HTERT RPE-1 (cell line): ENCODE results near the gene PPIL4.

Experiments used
- in situ Hi-C: fragments of 300-500 bp; cut with MboI; formaldehyde crosslinking; loops from 4 replicates; pipeline ENCODE4 v1.14.3; 2020; ENCODE audit warnings: low sequenced_read_pairs

The PPIL4 gene, protein sequence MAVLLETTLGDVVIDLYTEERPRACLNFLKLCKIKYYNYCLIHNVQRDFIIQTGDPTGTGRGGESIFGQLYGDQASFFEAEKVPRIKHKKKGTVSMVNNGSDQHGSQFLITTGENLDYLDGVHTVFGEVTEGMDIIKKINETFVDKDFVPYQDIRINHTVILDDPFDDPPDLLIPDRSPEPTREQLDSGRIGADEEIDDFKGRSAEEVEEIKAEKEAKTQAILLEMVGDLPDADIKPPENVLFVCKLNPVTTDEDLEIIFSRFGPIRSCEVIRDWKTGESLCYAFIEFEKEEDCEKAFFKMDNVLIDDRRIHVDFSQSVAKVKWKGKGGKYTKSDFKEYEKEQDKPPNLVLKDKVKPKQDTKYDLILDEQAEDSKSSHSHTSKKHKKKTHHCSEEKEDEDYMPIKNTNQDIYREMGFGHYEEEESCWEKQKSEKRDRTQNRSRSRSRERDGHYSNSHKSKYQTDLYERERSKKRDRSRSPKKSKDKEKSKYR

GRCh38 chr6:149545754-149546471 is at the start of gene PPIL4:
Gene PPIL4 (minus strand): TSS chr6:149546043. CDS start chr6:149546005, 38 bp downstream.
- in situ Hi-C loops, result no loop called here

- in situ Hi-C loops, result no loop called here
Observed at GRCh38 chr6:149593408-149593807, 47.6 kb upstream of the PPIL4 start.

DNA sequence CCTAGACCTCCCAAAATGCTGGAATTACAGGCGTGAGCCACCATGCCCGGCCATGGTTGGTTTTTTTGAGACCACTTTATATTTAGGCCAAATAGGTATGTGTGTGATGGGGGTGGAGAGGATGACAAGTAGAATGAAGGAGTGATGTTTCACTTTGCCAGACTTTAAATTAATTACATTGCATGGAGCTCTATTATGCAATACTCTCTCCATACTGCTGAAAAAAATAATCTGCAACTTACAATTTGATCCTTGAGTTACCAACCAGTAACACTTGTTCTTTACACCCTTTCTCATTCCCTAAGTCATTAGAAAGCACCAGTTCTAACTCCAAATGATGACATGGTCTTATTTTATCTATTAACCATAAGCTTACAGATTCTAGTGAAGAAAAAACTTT is 47.1 kb upstream of the PPIL4 start:
- in situ Hi-C loops, result no loop called here

DNA sequence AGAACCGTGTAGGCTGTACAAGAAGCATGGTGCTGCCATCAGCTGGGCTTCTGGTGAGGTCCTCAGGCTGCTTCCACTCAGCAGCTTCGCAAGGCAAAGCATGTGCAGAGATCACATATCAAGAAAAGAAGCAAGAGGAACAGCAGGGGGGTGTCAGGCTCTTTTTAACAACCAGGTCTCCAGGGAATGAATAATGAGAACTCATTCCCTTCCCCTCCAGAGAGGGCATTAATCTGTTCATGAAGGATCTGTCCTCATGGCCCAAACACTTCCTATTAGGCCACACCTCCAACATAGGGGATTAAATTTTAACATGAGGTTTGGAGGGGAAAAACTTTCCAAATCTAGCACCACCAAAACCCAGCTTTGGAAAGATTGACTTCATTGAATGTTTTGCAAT is 40.3 kb upstream of the PPIL4 start:
- in situ Hi-C loops, result no loop called here

DNA sequence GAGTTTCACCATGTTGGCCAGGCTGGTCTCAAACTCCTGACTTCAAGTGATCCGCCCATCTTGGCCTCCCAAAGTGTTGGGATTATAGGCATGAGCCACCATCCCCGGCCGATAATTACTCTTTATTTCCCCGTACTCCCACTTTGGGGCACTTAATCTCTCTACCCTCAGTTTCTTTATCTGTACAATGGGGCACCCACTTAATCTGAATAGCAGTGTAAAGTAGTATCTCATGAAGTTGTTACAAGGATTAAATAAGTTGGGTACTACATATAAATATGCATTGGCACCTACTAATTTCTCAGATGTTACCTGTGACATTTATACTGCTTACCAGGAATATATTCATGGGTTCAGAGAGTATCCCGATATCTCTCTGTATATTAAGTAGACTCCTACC is 35.5 kb upstream of the PPIL4 start:
- in situ Hi-C loops, result no loop called here

GRCh38 chr6:149580880-149581279 is 35.0 kb upstream of the PPIL4 start:
- in situ Hi-C loops, result no loop called here

GRCh38 chr6:149567945-149568585 is 22.2 kb upstream of the PPIL4 start:
- in situ Hi-C loops, result no loop called here

GRCh38 chr6:149567194-149567586 is 21.3 kb upstream of the PPIL4 start:
- in situ Hi-C loops, result no loop called here

- in situ Hi-C loops, result no loop called here
Observed at GRCh38 chr6:149566410-149567193, 20.8 kb upstream of the PPIL4 start.

DNA sequence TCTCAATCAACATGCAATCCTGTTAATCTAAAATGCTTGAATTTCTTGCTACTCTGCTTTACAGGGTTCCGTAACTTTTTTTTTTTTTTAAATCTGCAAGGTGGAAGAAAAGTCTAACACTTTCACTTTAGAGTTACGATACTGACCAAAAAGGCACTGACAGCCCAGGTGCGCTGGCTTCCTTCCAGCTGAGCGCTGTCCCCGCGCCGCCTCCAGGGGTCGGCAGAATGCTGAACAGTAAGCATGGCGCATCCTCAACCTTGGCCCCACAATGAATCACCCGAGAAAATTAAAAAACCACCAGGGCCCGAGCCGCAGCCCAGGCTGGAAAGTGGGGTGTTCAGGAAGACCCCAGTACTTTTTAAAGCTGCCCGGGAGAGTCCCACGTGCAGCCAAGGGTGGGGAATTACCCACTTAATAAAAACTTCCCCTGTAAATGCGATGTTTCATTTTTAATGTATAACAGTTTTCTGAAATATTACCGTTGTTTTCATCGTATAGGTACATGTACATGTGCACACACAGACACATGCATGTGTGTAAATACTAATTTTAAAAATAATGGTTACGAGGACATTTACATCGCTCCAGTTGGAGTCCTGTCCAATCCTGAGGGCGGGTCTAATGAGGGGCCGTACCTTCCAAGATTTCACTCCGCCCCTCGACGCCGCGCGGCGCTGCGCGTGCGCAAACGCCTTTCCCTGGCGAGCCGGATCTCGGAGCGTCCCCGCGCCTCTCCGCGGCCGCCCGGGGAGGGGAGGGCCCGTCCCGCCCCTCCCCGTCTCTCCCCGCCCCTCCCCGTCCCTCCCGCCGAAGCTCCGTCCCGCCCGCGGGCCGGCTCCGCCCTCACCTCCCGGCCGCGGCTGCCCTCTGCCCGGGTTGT is 19.9 kb upstream of the PPIL4 start, which contains the start of gene GINM1:
Gene GINM1, plus strand, starts transcription at position 849 of the 883 bp plus-strand sequence. CDS start 40 bp downstream, outside the sequence.
- in situ Hi-C loops, result no loop called here

DNA sequence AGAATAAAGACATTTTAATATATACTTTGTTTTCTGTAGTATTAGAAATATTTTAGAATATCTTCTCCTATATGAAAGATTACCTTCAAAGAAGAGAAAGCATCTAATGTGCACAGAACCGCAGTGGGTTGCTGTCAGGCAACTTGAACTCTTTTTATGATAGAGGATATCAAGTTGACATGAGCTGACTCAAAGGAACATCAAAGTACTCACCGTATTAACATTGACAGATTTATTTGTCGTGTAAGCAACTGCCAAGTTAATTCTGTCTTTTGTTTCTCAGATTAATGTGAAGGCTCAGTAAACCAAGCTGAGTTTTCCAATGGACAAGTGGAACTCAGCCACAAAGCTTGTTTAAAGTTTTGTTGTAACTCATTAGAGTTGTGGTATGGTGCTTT is 18.1 kb upstream of the PPIL4 start:
- in situ Hi-C loops, result no loop called here

GRCh38 chr6:149563203-149563927 is 17.5 kb upstream of the PPIL4 start:
- in situ Hi-C loops, result no loop called here

DNA sequence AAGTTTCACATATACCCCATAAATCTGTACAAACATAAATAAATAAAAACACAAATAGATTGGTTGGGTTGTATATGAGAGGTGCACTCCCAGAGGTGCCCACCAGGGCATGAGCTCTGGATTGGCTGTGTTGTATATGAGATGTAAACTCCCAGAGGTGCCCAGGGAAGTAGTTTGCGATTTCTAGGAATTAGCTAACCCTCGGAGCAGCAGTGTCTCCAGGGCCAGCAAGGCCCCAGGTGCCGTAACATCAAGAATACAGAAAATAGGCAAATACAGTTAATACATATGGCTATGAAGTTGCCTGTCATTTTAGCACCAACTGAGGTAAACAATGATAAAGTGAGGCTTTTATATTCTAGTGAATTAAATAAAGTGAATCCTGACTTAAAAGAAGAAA is 14.9 kb upstream of the PPIL4 start:
- in situ Hi-C loops, result no loop called here

- in situ Hi-C loops, result no loop called here
Observed at GRCh38 chr6:149559389-149559788, 13.5 kb upstream of the PPIL4 start.

DNA sequence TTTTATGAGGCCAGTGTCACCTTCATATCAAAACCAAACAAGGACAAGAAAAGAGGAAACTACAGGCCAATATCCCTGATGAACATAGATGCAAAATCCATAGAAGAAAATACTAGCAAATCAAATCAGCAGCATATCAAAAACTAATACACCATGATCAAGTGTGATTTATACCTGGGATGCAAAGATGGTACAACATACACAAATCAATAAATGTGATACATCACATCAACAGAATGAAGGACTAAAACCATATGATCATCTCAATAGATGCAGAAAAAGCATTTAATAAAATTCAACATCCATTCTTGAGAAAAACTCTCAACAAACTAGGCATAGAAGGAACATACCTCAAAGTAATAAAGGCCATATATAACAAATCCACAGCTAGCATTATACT is 12.2 kb upstream of the PPIL4 start:
- in situ Hi-C loops, result no loop called here

DNA sequence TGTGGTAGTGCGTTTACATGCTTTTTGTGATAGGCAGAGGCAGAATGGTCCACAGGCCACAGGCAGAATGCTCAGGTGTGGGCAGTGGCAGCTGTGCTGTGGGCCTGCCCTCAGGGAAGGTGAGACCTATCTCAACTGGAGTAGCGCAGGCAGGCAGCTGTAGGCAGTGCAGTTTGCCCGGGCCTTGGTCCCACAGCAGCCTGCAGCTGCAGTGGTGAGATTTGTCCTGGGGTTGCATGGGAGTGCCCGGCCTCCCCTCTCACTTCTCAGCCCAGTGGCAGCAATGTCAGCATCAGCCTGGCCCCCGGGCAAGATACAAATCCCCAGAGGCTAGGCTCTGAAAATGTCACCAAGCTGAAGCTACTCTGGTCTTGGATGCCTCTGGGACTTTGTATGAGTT is 6.1 kb upstream of the PPIL4 start:
- in situ Hi-C loops, result no loop called here

DNA sequence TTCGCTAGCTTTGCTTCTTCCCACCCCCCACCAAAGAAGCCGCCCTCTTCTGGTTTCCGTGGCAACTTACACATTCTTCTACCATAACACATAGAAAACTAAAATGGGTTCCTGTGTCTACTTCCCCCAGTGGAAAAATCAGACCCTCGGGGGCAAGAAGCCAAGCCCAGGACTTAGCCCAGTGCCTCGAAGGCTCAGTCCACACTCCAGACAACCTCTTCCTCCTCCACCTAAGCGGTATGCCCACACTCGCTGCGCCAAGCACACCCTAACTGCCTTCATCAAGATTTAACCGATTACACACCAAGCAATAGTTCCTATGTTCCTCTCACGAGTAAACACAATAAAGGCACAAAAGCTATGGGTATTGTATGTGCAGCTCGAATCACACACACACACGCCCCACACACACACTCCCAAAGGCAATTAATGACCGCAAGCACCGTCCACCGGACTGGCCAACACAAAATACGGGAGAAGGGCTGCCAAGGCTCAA is 537 bp downstream of the PPIL4 start:
- in situ Hi-C loops, result no loop called here

- in situ Hi-C loops, result no loop called here
Observed at GRCh38 chr6:149544646-149545257, 1.1 kb downstream of the PPIL4 start.

DNA sequence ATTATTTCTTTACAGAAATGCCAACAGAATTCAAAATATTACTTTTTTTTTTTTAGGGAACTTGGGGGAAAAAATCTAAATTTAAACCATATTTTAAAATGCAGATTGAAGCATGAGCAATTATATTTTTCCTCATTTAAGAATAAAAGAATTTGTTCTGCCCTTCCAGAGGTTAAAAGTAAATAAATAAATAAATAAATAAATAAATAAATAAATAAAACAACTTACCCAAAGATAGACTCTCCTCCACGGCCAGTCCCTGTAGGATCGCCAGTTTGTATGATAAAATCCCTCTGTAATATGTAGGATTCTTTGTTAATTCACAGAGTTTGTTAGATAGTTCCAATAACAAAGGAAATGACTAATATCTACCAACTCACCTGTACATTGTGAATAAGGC is 4.7 kb downstream of the PPIL4 start:
- in situ Hi-C loops, result no loop called here
